Measurements from ENCODE around the gene PPT1.

GRCh38 chr1:40047276-40047675, 49.8 kb downstream of the PPT1 start:
- TF ChIP-seq POLR2A (IDR thresholded peaks at IDR 0.05; ENCODE audit: extremely low read depth, insufficient read length) (no peak), CTCF (IDR thresholded peaks at IDR 0.05; ENCODE audit: low read depth, low read length) (no peak), MAX (IDR thresholded peaks at IDR 0.05; ENCODE audit: low read depth, low read length) (no peak), MYC (IDR thresholded peaks at IDR 0.05; ENCODE audit: low read depth, low read length) (no peak)

Data from NB4 (cell line).